Measurements from ENCODE around the gene HILPDA. TPM values are rescaled to one million over a fixed set of nuclear protein-coding genes. Genes with fewer than 3 reads are reported as not detected.
"Not testable (repeated sequence)": the region's sequence is repeated elsewhere in the genome, so short reads cannot be mapped to it uniquely, and the experiment has no call there.

Gene HILPDA
- total RNA-seq, 4 donors from 2014 or later = 2.6 to 9.0 (median 6.0) TPM

GRCh38 chr7:128459394-128459878 lies 3.8 kb downstream of the HILPDA start:
- peak; percentile 66 to 95 (median 88) for TF ChIP-seq CTCF (IDR thresholded peaks at IDR 0.05)
- no peak for TF ChIP-seq POLR2A (IDR thresholded peaks at IDR 0.05)
- H3K9me3 ChIP-seq = no peaks in the 10 kb centered on the region
- H3K4me1 ChIP-seq = peaks cover 0 to 43% (median 8%) of the 10 kb centered on the region in 4 donors
- no peaks in the 10 kb centered on the region for H3K36me3 ChIP-seq
- H3K27ac ChIP-seq = no peak overlapping the region
- DNase-seq = peak; percentile 54 to 91 (median 74)
- no peaks in the 10 kb centered on the region for H3K27me3 ChIP-seq
- H3K4me3 ChIP-seq = no peak overlapping the region

DNA sequence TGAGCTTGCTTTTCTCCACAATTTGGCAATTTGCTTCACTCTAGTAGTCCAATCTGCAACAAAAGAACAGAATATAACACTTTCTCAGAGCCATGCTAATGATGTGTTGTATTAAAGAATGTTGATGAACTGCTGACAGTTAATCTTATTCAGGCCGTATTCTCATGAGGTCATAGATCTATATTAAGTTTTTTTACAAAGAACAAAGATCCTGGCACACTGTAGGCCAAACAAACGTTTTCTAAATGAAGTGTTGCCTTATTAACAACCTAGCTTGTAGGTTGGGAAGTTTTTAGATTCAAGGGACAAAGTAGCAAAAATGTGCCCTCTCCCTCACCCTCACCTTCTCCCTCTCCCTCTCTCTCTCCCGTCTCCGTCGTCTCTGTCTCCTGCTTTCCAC lies 6.8 kb downstream of the HILPDA start:
- TF ChIP-seq POLR2A (IDR thresholded peaks at IDR 0.05) (no peak), CTCF (IDR thresholded peaks at IDR 0.05) (no peak)
- no peaks in the 10 kb centered on the region for H3K9me3 ChIP-seq
- H3K27me3 ChIP-seq = no peaks in the 10 kb centered on the region
- no peaks in the 10 kb centered on the region for H3K36me3 ChIP-seq
- H3K4me3 ChIP-seq = no peak overlapping the region
- no peak overlapping the region for H3K27ac ChIP-seq
- no peak for DNase-seq
- H3K4me1 ChIP-seq = peaks cover 0 to 20% (median 3%) of the 10 kb centered on the region in 4 donors

DNA sequence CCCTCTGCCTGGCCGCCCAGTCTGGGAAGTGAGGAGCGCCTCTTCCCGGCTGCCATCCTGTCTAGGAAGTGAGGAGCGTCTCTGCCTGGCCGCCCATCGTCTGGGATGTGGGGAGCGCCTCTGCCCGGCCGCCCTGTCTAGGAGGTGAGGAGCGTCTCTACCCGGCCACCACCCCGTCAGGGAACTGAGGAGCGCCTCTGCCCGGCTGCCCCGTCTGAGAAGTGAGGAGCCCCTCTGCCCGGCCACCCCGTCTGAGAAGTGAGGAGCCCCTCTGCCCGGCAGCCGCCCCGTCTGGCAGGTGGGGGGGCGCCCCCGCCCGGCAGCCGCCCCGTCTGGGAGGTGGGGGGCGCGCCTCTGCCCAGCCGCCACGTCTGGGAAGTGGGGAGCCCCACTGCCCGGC lies 7.7 kb downstream of the HILPDA start:
- H3K36me3 ChIP-seq, H3K4me3 ChIP-seq, H3K27ac ChIP-seq, DNase-seq, H3K27me3 ChIP-seq, H3K9me3 ChIP-seq: not testable (repeated sequence)
- peaks cover 0 to 13% (median 3%) of the 10 kb centered on the region in 4 donors for H3K4me1 ChIP-seq

DNA sequence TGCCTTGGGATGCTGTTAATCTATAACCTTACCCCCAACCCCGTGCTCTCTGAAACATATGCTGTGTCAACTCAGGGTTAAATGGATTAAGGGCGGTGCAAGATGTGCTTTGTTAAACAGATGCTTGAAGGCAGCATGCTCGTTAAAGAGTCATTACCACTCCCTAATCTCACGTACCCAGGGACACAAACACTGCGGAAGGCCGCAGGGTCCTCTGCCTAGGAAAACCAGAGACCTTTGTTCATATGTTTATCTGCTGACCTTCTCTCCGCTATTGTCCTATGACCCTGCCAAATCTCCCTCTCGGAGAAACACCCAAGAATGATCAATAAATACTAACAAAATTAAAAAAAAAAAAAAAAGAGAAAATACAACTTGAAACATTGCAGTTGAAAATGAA lies 8.3 kb downstream of the HILPDA start:
- not testable (repeated sequence) for H3K4me1 ChIP-seq, H3K27me3 ChIP-seq, H3K27ac ChIP-seq, H3K36me3 ChIP-seq, DNase-seq, H3K4me3 ChIP-seq, H3K9me3 ChIP-seq

- not testable (repeated sequence) for H3K27ac ChIP-seq, H3K27me3 ChIP-seq, H3K4me3 ChIP-seq, DNase-seq, H3K4me1 ChIP-seq, H3K36me3 ChIP-seq, H3K9me3 ChIP-seq
These were observed 11.2 kb downstream of the HILPDA start for GRCh38 chr7:128466871-128467270.

DNA sequence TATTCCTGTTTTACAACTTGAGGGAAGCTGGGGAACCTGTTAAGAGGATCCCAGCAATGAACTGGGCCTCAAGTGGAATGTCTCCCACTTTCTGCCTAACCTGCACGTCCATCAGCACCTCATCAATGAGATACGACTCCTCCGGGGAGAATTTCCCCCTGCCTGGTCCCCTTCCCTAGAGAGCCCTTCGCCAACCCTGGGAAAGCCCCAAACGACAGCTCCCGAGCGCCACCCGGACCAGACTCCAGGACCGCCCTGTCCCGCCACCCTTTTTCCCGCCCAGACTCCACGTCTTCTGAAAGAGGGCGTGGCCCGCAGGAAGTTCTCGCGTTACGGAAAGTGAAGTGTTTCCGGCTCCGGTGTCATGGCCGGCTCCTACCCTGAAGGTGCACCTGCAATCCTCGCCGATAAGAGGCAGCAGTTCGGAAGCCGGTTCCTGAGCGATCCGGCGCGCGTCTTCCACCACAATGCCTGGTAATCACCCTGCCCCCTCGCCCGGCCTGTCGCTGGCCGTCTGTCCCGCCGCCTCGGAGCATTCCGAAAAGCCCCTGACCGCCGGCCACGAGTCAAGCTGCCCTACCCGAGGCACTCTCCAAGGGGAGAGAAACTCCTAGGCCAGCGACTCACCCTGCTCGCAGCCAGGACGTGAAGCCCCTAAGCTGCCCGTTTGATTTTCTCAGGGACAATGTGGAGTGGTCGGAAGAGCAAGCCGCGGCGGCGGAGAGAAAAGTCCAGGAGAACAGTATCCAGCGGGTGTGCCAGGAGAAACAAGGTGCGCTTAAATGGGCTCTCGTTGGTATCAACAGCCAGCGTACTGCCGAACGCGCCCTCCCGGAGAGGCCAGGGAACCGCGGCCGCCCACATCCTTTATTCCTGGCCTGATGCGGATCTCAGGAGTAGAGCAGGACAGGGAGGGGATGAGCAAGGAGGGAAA lies 21.0 kb downstream of the HILPDA start, which contains the start of gene METTL2B:
Gene METTL2B (plus strand): TSS at position 347 of the 934 bp plus-strand sequence. CDS start 18 bp downstream, at position 365.
- not testable (repeated sequence) for H3K27me3 ChIP-seq, H3K9me3 ChIP-seq
- Histone ChIP-seq H3K27ac (peak within 1 kb of the TSS; percentile 73 to 92 (median 83)), H3K4me1 (peaks cover 0 to 15% (median 2%) of the 10 kb centered on the region in 4 donors), H3K4me3 (peak within 1 kb of the TSS; percentile 61 to 93 (median 70)), H3K36me3 (peaks cover 0 to 20% (median 0%) of the 10 kb centered on the region in 3 donors)
- TF ChIP-seq CTCF (IDR thresholded peaks at IDR 0.05) = peak in 5 of 6 experiments; percentile 21 to 64 (median 59)
- TF ChIP-seq POLR2A (IDR thresholded peaks at IDR 0.05) = peak in 1 of 2 donors; percentile 74
- peak; percentile 90 to 97 (median 92) for DNase-seq

DNA sequence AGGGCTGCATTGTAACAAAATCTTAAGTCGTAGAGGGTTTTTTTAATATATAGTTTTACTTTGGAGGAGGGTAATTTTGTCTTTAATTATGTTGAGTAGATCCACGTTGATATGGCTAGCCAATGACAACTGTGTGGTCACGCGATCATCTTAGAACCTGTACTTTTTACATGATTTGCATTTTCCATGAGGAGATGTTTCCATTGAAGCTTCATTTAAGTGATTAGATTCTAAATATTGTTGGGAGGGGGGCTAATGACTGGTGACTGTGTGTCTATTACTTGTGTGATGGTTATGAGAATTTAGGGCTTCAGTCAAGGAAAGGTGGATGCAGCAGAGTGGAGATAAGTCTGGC lies 21.6 kb downstream of the HILPDA start:
- Histone ChIP-seq H3K4me1 (peaks cover 0 to 15% (median 2%) of the 10 kb centered on the region in 4 donors), H3K27ac (peak overlapping the region; percentile 73 to 92 (median 83)), H3K4me3 (peak overlapping the region; percentile 61 to 93 (median 70)), H3K36me3 (peaks cover 0 to 26% (median 0%) of the 10 kb centered on the region in 3 donors)
- H3K27me3 ChIP-seq, DNase-seq, H3K9me3 ChIP-seq: not testable (repeated sequence)

- H3K4me3 ChIP-seq, H3K27me3 ChIP-seq, H3K27ac ChIP-seq, H3K9me3 ChIP-seq, DNase-seq: not testable (repeated sequence)
- Histone ChIP-seq H3K36me3 (peaks cover 0 to 42% (median 0%) of the 10 kb centered on the region in 3 donors), H3K4me1 (peaks cover 0 to 15% (median 2%) of the 10 kb centered on the region in 4 donors)
These were observed 23.4 kb downstream of the HILPDA start for GRCh38 chr7:128479082-128479481.

- H3K27ac ChIP-seq, H3K4me3 ChIP-seq, H3K4me1 ChIP-seq, H3K9me3 ChIP-seq, H3K27me3 ChIP-seq, DNase-seq: not testable (repeated sequence)
- H3K36me3 ChIP-seq = peaks cover 0 to 22% (median 0%) of the 10 kb centered on the region in 3 donors
These were observed 32.5 kb downstream of the HILPDA start for GRCh38 chr7:128488134-128488533.
